Astrocyte (in vitro differentiated cells and primary cell): Measurements from ENCODE around the gene TNPO1. TPM values are rescaled to one million over a fixed set of nuclear protein-coding genes. Genes with fewer than 3 reads are reported as not detected.

Experiments used
- DNase-seq: peaks from one replicate; pipeline ENCODE4 v3.0.0-alpha.2; 2010; ENCODE audit warnings: low read depth
- FAIRE-seq: peaks from 2 replicates; lab custom pipeline; 2011; peaks lifted over from hg19 to GRCh38; lab: Jason Lieb, UNC
- H2AFZ ChIP-seq: 2 replicates; pipeline ENCODE4 v1.6.0; 2012; ENCODE audit warnings: low read depth, low read length, inconsistent platforms
- H3K27ac ChIP-seq: 2 replicates; pipeline ENCODE4 v1.5.1; 2011; ENCODE audit warnings: low read depth, low read length, inconsistent platforms
- H3K27me3 ChIP-seq: 2 replicates; pipeline ENCODE4 v1.6.0; 2011; ENCODE audit warnings: low read length, inconsistent platforms; ENCODE audit not compliant: insufficient read depth
- H3K36me3 ChIP-seq: 2 replicates; pipeline ENCODE4 v1.5.1; 2011; ENCODE audit warnings: low read length, inconsistent platforms; ENCODE audit not compliant: insufficient read depth
- H3K4me1 ChIP-seq: 2 replicates; pipeline ENCODE4 v1.5.1; 2011; ENCODE audit warnings: low read length, inconsistent platforms; ENCODE audit not compliant: insufficient read depth
- H3K4me2 ChIP-seq: 2 replicates; pipeline ENCODE4 v1.6.0; 2012; ENCODE audit warnings: low read length, inconsistent platforms
- H3K4me3 ChIP-seq: 2 replicates; pipeline ENCODE4 v1.5.1; 2011; ENCODE audit warnings: low read depth, mild to moderate bottlenecking, low read length, inconsistent platforms; ENCODE audit not compliant: insufficient read depth
- H3K79me2 ChIP-seq: 2 replicates; pipeline ENCODE4 v1.6.0; 2012; ENCODE audit warnings: mild to moderate bottlenecking, low read length, inconsistent platforms; ENCODE audit not compliant: insufficient read depth
- H3K9ac ChIP-seq: 2 replicates; pipeline ENCODE4 v1.6.0; 2012; ENCODE audit warnings: mild to moderate bottlenecking, low read length, inconsistent platforms
- H3K9me3 ChIP-seq: 2 replicates; pipeline ENCODE4 v1.5.1; 2012; ENCODE audit warnings: low read depth, mild to moderate bottlenecking, low read length, inconsistent platforms; ENCODE audit not compliant: insufficient read depth
- H4K20me1 ChIP-seq: 2 replicates; pipeline ENCODE4 v1.6.0; 2012; ENCODE audit warnings: low read length, inconsistent platforms; ENCODE audit not compliant: insufficient read depth
- H3K27ac Mint-ChIP-seq: one replicate; pipeline ENCODE4 v1.8.0; 2021; ENCODE audit warnings: mild to moderate bottlenecking, mixed read lengths; ENCODE audit not compliant: unreplicated experiment
- H3K27me3 Mint-ChIP-seq: one replicate; pipeline ENCODE4 v1.8.0; 2021; ENCODE audit warnings: low read depth, mixed read lengths; ENCODE audit not compliant: unreplicated experiment
- H3K36me3 Mint-ChIP-seq: one replicate; pipeline ENCODE4 v1.8.0; 2021; ENCODE audit warnings: low read depth, mixed read lengths; ENCODE audit not compliant: unreplicated experiment
- H3K4me1 Mint-ChIP-seq: one replicate; pipeline ENCODE4 v1.8.0; 2021; ENCODE audit warnings: low read depth, mixed read lengths; ENCODE audit not compliant: unreplicated experiment
- H3K4me3 Mint-ChIP-seq: one replicate; pipeline ENCODE4 v1.8.0; 2021; ENCODE audit warnings: mild to moderate bottlenecking, moderate library complexity, mixed read lengths; ENCODE audit not compliant: unreplicated experiment
- H3K9me3 Mint-ChIP-seq: one replicate; pipeline ENCODE4 v1.8.0; 2021; ENCODE audit warnings: mild to moderate bottlenecking, mixed read lengths; ENCODE audit not compliant: unreplicated experiment
- EZH2 ChIP-seq: IDR thresholded peaks from 2 replicates; pipeline ENCODE4 v1.6.1; 2012; ENCODE audit warnings: mild to moderate bottlenecking, low read length, inconsistent platforms; ENCODE audit not compliant: insufficient read depth
- total RNA-seq: library from RNA; stranded (reverse); gene quantifications from 2 replicates; pipeline ENCODE4 v1.2.1, GENCODE V29; 2021
- TF ChIP-seq, protein P1 (sequence below): IDR thresholded peaks from 2 replicates; pipeline ENCODE4 v1.5.1; 2011; ENCODE audit warnings: low read depth, mild to moderate bottlenecking, inconsistent platforms, low read length, moderate library complexity; ENCODE audit not compliant: insufficient read depth

Gene TNPO1
- total RNA-seq, 1 donor from 2014 or later, result 184 TPM

DNA sequence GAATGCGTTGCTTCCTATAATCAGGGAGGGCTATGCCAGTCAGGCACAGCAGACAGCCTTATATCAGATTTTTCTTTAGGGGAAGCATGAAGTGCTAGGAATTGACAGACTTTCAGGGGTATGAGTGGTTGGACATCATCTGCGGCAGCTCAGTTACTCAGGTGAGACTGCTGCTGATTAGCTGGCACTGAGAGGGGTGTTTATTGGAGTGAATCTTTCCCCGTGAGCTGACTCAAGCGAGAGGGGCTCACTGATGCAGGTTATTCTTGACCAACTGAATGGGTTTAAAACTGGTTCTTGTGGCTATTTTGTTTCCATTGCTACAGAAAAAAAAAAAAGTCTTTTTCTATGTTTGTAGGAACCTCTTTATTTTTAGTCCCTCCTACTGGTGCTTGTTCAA is 46.2 kb upstream of the TNPO1 start:
- no peak overlapping the region for H3K9ac ChIP-seq
- no peaks in the 10 kb centered on the region for H3K4me1 Mint-ChIP-seq
- no peaks in the 10 kb centered on the region for H3K27me3 ChIP-seq

DNA sequence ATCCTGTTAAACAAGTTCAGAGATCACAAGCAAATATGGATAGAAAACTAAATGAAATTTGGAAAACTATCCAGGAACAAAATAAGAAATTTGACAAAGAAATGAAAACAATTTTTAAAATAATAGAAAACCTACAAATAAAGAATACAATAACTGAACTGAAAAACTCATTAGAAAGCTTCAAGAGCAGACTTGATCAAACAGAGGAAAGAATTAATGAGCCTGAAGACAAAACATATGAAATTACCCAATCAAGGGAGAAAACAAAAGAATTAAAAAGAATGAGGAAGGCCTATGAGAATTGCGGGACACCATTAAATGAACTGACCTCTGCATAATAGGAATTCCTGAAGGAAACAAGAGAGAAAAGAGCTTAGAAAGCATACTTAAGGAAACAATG is 39.8 kb upstream of the TNPO1 start:
- DNase-seq (no peak), FAIRE-seq (no peak)
- H3K9me3 Mint-ChIP-seq, result peaks cover 16% of the 10 kb centered on the region
- no peaks in the 10 kb centered on the region for H3K36me3 Mint-ChIP-seq
- H3K27ac ChIP-seq, result no peak overlapping the region
- no peaks in the 10 kb centered on the region for H4K20me1 ChIP-seq
- H3K36me3 ChIP-seq, result no peaks in the 10 kb centered on the region
- H3K9ac ChIP-seq, result no peak overlapping the region
- no peaks in the 10 kb centered on the region for H3K27me3 Mint-ChIP-seq
- no peak overlapping the region for H3K4me3 Mint-ChIP-seq
- H3K79me2 ChIP-seq, result no peaks in the 10 kb centered on the region
- no peak overlapping the region for H3K27ac Mint-ChIP-seq
- no peaks in the 10 kb centered on the region for H3K9me3 ChIP-seq
- H3K4me1 Mint-ChIP-seq, result no peaks in the 10 kb centered on the region
- TF ChIP-seq, protein P1, sequence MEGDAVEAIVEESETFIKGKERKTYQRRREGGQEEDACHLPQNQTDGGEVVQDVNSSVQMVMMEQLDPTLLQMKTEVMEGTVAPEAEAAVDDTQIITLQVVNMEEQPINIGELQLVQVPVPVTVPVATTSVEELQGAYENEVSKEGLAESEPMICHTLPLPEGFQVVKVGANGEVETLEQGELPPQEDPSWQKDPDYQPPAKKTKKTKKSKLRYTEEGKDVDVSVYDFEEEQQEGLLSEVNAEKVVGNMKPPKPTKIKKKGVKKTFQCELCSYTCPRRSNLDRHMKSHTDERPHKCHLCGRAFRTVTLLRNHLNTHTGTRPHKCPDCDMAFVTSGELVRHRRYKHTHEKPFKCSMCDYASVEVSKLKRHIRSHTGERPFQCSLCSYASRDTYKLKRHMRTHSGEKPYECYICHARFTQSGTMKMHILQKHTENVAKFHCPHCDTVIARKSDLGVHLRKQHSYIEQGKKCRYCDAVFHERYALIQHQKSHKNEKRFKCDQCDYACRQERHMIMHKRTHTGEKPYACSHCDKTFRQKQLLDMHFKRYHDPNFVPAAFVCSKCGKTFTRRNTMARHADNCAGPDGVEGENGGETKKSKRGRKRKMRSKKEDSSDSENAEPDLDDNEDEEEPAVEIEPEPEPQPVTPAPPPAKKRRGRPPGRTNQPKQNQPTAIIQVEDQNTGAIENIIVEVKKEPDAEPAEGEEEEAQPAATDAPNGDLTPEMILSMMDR, result no peak
- no peak for TF ChIP-seq EZH2
- H3K4me2 ChIP-seq, result no peak overlapping the region
- H2AFZ ChIP-seq, result no peak overlapping the region
- no peak overlapping the region for H3K4me3 ChIP-seq
- no peaks in the 10 kb centered on the region for H3K4me1 ChIP-seq
- no peaks in the 10 kb centered on the region for H3K27me3 ChIP-seq

More for the DNA sequence above, 46.2 kb upstream of the TNPO1 start:
- Histone ChIP-seq H3K9me3 (peaks cover 3% of the 10 kb centered on the region), H3K4me3 (no peak overlapping the region), H3K4me2 (no peak overlapping the region), H4K20me1 (no peaks in the 10 kb centered on the region), H3K4me1 (no peaks in the 10 kb centered on the region), H2AFZ (no peak overlapping the region), H3K79me2 (no peaks in the 10 kb centered on the region), H3K27ac (no peak overlapping the region), H3K36me3 (no peaks in the 10 kb centered on the region)
- H3K27ac Mint-ChIP-seq, result no peak overlapping the region
- no peaks in the 10 kb centered on the region for H3K36me3 Mint-ChIP-seq
- TF ChIP-seq EZH2, result no peak
- TF ChIP-seq, protein P1, result no peak
- FAIRE-seq (no peak), DNase-seq (no peak)
- H3K9me3 Mint-ChIP-seq, result no peaks in the 10 kb centered on the region
- H3K27me3 Mint-ChIP-seq, result peaks cover 11% of the 10 kb centered on the region
- H3K4me3 Mint-ChIP-seq, result no peak overlapping the region

DNA sequence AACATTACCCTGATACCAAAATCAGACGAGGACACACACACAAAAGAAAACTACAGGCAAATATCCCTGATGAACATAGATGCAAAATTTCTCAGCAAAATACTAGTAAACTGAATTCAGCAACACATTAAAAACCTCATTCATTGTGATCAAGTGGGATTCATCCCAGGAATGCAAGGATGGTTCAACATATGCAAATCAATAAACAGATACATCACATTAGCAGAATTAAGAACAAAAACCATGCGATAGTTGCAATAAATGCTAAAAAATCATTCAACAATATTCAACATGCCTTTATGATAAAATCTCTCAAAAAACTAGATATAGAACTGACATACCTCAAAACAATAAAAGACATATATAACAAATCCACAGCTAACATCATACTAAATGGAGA is 36.9 kb upstream of the TNPO1 start:
- FAIRE-seq (no peak), DNase-seq (no peak)
- Histone ChIP-seq H2AFZ (no peak overlapping the region), H3K9me3 (no peaks in the 10 kb centered on the region), H3K79me2 (no peaks in the 10 kb centered on the region), H4K20me1 (no peaks in the 10 kb centered on the region), H3K9ac (no peak overlapping the region), H3K4me2 (no peak overlapping the region), H3K27ac (no peak overlapping the region), H3K4me3 (no peak overlapping the region), H3K36me3 (no peaks in the 10 kb centered on the region), H3K27me3 (no peaks in the 10 kb centered on the region), H3K4me1 (no peaks in the 10 kb centered on the region)
- TF ChIP-seq, protein P1, result no peak
- no peak for TF ChIP-seq EZH2
- no peak overlapping the region for H3K27ac Mint-ChIP-seq
- no peak overlapping the region for H3K4me3 Mint-ChIP-seq
- peaks cover 18% of the 10 kb centered on the region for H3K9me3 Mint-ChIP-seq
- H3K36me3 Mint-ChIP-seq, result no peaks in the 10 kb centered on the region
- no peaks in the 10 kb centered on the region for H3K27me3 Mint-ChIP-seq
- no peaks in the 10 kb centered on the region for H3K4me1 Mint-ChIP-seq
